Germinal center (tissue), 1 donor: ENCODE data around the gene ADGRD1.

Experiments
- DNase-seq: peaks from one replicate; pipeline ENCODE4 v3.0.0; 2012; ENCODE audit warnings: mixed read lengths, low spot score

The ADGRD1 gene

GRCh38 chr12:131042834-131043245 lies 89.1 kb downstream of the ADGRD1 start:
- no peak for DNase-seq

GRCh38 chr12:131043401-131043871 lies 89.7 kb downstream of the ADGRD1 start:
- DNase-seq, result no peak

- DNase-seq, result no peak
Measured at GRCh38 chr12:131044136-131044535, 90.4 kb downstream of the ADGRD1 start.

GRCh38 chr12:131044760-131045381 lies 91.2 kb downstream of the ADGRD1 start:
- DNase-seq, result no peak

GRCh38 chr12:131045705-131046460 lies 92.2 kb downstream of the ADGRD1 start:
- DNase-seq, result no peak

- DNase-seq, result no peak
Measured at GRCh38 chr12:131046813-131047788, 93.4 kb downstream of the ADGRD1 start.

GRCh38 chr12:131047789-131048610 lies 94.3 kb downstream of the ADGRD1 start:
- no peak for DNase-seq

- no peak for DNase-seq
Measured at GRCh38 chr12:131048611-131048990, 94.9 kb downstream of the ADGRD1 start.

- no peak for DNase-seq
Measured at GRCh38 chr12:131049002-131049401, 95.3 kb downstream of the ADGRD1 start.

GRCh38 chr12:131049549-131050339 lies 96.0 kb downstream of the ADGRD1 start:
- no peak for DNase-seq

GRCh38 chr12:131050463-131051154 lies 96.9 kb downstream of the ADGRD1 start:
- DNase-seq, result no peak

GRCh38 chr12:131051155-131051473 lies 97.4 kb downstream of the ADGRD1 start:
- no peak for DNase-seq

- DNase-seq, result no peak
Measured at GRCh38 chr12:131052063-131052781, 98.5 kb downstream of the ADGRD1 start.

GRCh38 chr12:131052929-131053328 lies 99.2 kb downstream of the ADGRD1 start:
- DNase-seq, result no peak

GRCh38 chr12:131053567-131053966 lies 99.9 kb downstream of the ADGRD1 start:
- no peak for DNase-seq

GRCh38 chr12:131054345-131055092 lies 100.8 kb downstream of the ADGRD1 start:
- no peak for DNase-seq

- no peak for DNase-seq
Measured at GRCh38 chr12:131055093-131055465, 101.4 kb downstream of the ADGRD1 start.

GRCh38 chr12:131055596-131056233 lies 102.0 kb downstream of the ADGRD1 start:
- DNase-seq, result no peak
